BJ (cell line): ENCODE measurements around the gene TM4SF1. TPM values are rescaled to one million over a fixed set of nuclear protein-coding genes. Genes with fewer than 3 reads are reported as not detected.

Experiments
- CTCF ChIA-PET: fragments of 350-600 bp; formaldehyde crosslinking; extraction: SDS; loops from one replicate; lab custom pipeline; 2021; ENCODE audit warnings: antibody characterized with exemption, inconsistent platforms; lab: Yijun Ruan, JAX
- POLR2A ChIA-PET: fragments of 300-600 bp; sonication (Branson Sonifier 250); formaldehyde crosslinking; extraction: SDS; loops from one replicate; lab custom pipeline; 2021; ENCODE audit warnings: antibody characterized with exemption; lab: Charles Lee
- DNase-seq: peaks from one replicate; pipeline ENCODE4 v3.0.0-alpha.2; 2011; ENCODE audit warnings: low read depth
- H3K27me3 ChIP-seq: 2 replicates; pipeline ENCODE4 v1.6.0; 2011; ENCODE audit warnings: low read length; ENCODE audit not compliant: control insufficient read depth, insufficient read depth
- H3K36me3 ChIP-seq: 2 replicates; pipeline ENCODE4 v1.5.1; 2011; ENCODE audit warnings: low read length; ENCODE audit not compliant: control insufficient read depth, insufficient read depth
- H3K4me3 ChIP-seq: 2 replicates; pipeline ENCODE4 v1.5.1; 2011; ENCODE audit warnings: low read depth, mild to moderate bottlenecking, control low read depth, low read length
- CTCF ChIP-seq: IDR thresholded peaks from 2 replicates; pipeline ENCODE4 v1.5.1; 2011; ENCODE audit warnings: low read depth, mild to moderate bottlenecking, control low read depth, inconsistent platforms, low read length, moderate library complexity; ENCODE audit not compliant: insufficient read depth
- polyA plus RNA-seq: library from polyadenylated mRNA; depleted of rRNA; stranded (reverse); fragments of >200 nt; gene quantifications from 2 replicates; pipeline ENCODE4 v1.2.3, GENCODE V29; 2011

TM4SF1 gene
- polyA plus RNA-seq, 1 experiment, result 48.0 TPM

DNA sequence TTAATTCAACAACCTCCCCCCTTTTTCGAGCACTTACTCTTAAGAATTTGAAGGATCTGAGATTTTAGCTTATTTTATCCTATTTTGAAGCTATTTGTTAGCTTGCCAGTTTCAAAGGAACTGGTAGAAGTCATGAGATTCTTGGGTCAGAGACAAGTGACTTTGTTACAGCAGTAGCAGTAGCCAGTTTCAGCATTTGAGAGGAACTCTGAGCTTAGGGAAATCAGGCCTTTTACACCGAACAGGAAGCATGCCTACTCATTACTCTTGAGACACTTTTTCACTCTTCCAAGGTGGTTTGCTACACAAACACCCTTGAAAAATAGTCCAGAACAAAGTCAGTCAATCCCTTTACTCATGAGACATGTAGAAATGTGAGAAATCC lies 24.5 kb upstream of the TM4SF1 start:
- TF ChIP-seq CTCF, result no peak
- DNase-seq, result no peak
- ChIA-PET CTCF (interaction anchor here (0.6 to 1.4 kb wide), 4 partner anchors 16 to 370 kb away, joined by 3 to 5 read pairs (median 3); no protein-coding TSS in a partner anchor), POLR2A (no interaction called here)
- Histone ChIP-seq H3K4me3 (no peak overlapping the region), H3K36me3 (no peaks in the 10 kb centered on the region), H3K27me3 (no peaks in the 10 kb centered on the region)

- Histone ChIP-seq H3K27me3 (no peaks in the 10 kb centered on the region), H3K4me3 (no peak overlapping the region), H3K36me3 (no peaks in the 10 kb centered on the region)
- CTCF ChIA-PET, result interaction anchor here (0.6 to 1.4 kb wide), 4 partner anchors 17 to 370 kb away, joined by 3 to 5 read pairs (median 3); no protein-coding TSS in a partner anchor
- TF ChIP-seq CTCF, result no peak
- POLR2A ChIA-PET, result no interaction called here
- no peak for DNase-seq
These were observed 23.9 kb upstream of the TM4SF1 start for GRCh38 chr3:149401212-149401925.

GRCh38 chr3:149400645-149401044 lies 23.2 kb upstream of the TM4SF1 start:
- Histone ChIP-seq H3K36me3 (no peaks in the 10 kb centered on the region), H3K4me3 (no peak overlapping the region), H3K27me3 (no peaks in the 10 kb centered on the region)
- DNase-seq, result no peak
- ChIA-PET CTCF (no interaction called here), POLR2A (no interaction called here)
- TF ChIP-seq CTCF, result no peak

DNA sequence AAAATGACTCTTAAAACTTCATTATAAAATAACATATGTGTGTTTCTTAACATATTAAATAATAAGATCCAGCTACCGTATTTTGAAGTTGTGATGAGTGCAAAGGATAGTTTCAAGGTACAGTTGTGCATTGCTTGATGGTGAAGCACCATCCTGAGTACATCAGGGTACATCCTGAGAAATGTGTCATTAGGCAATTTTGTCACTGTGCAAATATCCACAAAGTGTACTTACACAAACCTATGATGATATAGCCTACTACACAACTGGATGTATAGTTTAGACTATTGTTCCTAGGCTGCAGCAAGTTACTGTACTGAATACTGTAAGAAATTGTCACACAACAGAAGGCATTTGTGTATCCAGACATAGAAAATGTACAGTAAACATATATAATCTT lies 20.8 kb upstream of the TM4SF1 start:
- ChIA-PET CTCF (interaction anchor here (1.8 kb wide), 1 partner anchor 81 kb away, joined by 6 read pairs; no protein-coding TSS in a partner anchor), POLR2A (no interaction called here)
- Histone ChIP-seq H3K27me3 (no peaks in the 10 kb centered on the region), H3K36me3 (no peaks in the 10 kb centered on the region), H3K4me3 (no peak overlapping the region)
- TF ChIP-seq CTCF, result no peak
- DNase-seq, result no peak

DNA sequence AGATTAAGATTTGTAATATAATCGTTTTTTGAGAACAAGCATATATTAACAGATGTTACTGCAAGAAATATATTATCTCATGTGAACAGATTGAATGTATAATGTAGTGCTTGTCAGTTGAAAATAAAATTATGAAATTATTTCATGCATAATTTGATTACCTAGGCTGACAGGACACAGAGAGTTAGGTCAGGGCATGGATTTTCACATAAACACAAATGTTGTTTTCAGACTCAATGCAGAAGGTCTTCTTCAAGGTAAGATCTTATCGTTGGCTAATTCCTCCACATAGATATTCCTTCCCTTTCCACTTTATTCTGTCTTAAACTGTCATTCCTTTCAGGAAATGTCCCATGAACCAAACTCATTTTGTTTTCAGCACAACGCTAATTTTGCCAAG lies 20.1 kb upstream of the TM4SF1 start:
- H3K4me3 ChIP-seq, result no peak overlapping the region
- no peak for DNase-seq
- no peaks in the 10 kb centered on the region for H3K36me3 ChIP-seq
- CTCF ChIA-PET, result interaction anchor here (2.3 kb wide), 1 partner anchor 83 kb away, joined by 10 read pairs; no protein-coding TSS in a partner anchor
- POLR2A ChIA-PET, result no interaction called here
- H3K27me3 ChIP-seq, result no peaks in the 10 kb centered on the region
- TF ChIP-seq CTCF, result no peak
